Measurements from ENCODE around the gene TACC2.

- TF ChIP-seq CTCF (IDR thresholded peaks at IDR 0.05) (no peak), POLR2A (IDR thresholded peaks at IDR 0.05) (no peak)
Measured at GRCh38 chr10:122083478-122084025, 94.6 kb downstream of the TACC2 start.
